Tibial nerve (tissue), 4 donors: ENCODE data around the gene ERN1.

Source experiments
- CTCF ChIP-seq, 5 experiments: fragments of 200-600 bp in 3 of 5; fragments of 450-650 bp in 2 of 5; sonication (generic) in 3 of 5; IDR thresholded peaks; one replicate each; pipeline ENCODE4 v1.5.1; 2016 to 2019; ENCODE audit warnings: antibody characterized with exemption in 5 of 5, mild to moderate bottlenecking in 3 of 5, moderate library complexity in 2 of 5
- EP300 ChIP-seq, 2 donors: sonication (generic); formaldehyde crosslinking; IDR thresholded peaks; one replicate each; pipeline ENCODE4 v1.6.1; 2017; ENCODE audit warnings: antibody characterized with exemption in 2 of 2, mild to moderate bottlenecking in 1 of 2
- POLR2A ChIP-seq, 2 donors: fragments of 450-650 bp; IDR thresholded peaks; one replicate each; pipeline ENCODE4 v1.6.1; 2017; ENCODE audit warnings: antibody characterized with exemption in 2 of 2, mild to moderate bottlenecking in 2 of 2, moderate library complexity in 2 of 2

DNA sequence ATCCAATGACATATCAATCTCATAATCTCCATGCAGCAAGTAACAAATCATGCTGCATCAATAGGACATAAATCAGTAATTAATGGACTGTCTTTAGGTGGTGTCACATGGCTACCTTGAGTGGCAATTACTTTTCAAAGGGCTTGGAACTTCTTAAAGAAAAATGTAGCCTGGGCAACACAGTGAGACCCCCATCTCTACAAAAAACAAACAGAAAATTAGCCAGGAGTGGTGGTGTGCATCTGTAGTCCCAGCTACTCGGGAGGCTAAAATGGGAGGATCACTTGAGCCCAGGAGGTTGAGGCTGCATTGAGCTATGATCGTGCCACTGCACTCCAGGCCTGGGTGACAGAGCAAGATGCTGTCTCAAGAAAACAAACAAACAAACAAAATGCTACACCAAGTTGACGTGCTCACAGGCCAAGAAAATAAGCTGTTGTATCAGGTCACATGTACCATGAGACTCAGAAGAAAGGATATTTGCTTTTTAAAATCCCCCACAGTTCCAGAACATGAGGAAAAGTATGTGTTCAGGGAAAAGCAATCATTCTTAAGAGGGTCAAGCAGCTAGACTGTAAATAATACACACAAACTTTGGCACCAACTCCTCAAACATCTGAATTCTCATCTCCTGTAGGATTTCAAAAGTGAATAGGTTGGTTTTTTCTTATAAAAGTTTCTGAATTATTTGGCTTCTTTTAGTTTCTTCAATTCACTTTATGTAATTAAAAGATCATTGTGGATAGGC is 23.8 kb upstream of the ERN1 start:
- TF ChIP-seq CTCF (IDR thresholded peaks at IDR 0.05): no peak
- TF ChIP-seq EP300 (IDR thresholded peaks at IDR 0.05): no peak
- TF ChIP-seq POLR2A (IDR thresholded peaks at IDR 0.05): no peak
